Measurements from ENCODE around the gene TMEM141.
"Not testable (repeated sequence)": the region's sequence is repeated elsewhere in the genome, so short reads cannot be mapped to it uniquely, and the experiment has no call there.

TMEM141 gene

GRCh38 chr9:136831002-136831719, 40.0 kb downstream of the TMEM141 start:
- DNase-seq (ENCODE audit: low read depth in 3 of 3, low spot score in 1 of 3), result no peak

- no peak for DNase-seq (ENCODE audit: low read depth in 3 of 3, low spot score in 1 of 3)
These were observed 40.6 kb downstream of the TMEM141 start for GRCh38 chr9:136831720-136832104.

- no peak for DNase-seq (ENCODE audit: low read depth in 3 of 3, low spot score in 1 of 3)
These were observed 41.4 kb downstream of the TMEM141 start for GRCh38 chr9:136832581-136832980.

- DNase-seq (ENCODE audit: low read depth in 3 of 3, low spot score in 1 of 3), result not testable (repeated sequence)
These were observed 42.4 kb downstream of the TMEM141 start for GRCh38 chr9:136833381-136834048.

- DNase-seq (ENCODE audit: low read depth in 3 of 3, low spot score in 1 of 3), result no peak
These were observed 44.2 kb downstream of the TMEM141 start for GRCh38 chr9:136835162-136835931.

GRCh38 chr9:136835932-136836904, 45.1 kb downstream of the TMEM141 start:
- no peak for DNase-seq (ENCODE audit: low read depth in 3 of 3, low spot score in 1 of 3)

- no peak for DNase-seq (ENCODE audit: low read depth in 3 of 3, low spot score in 1 of 3)
These were observed 46.2 kb downstream of the TMEM141 start for GRCh38 chr9:136837146-136837855.

GRCh38 chr9:136837856-136838277, 46.7 kb downstream of the TMEM141 start:
- not testable (repeated sequence) for DNase-seq (ENCODE audit: low read depth in 3 of 3, low spot score in 1 of 3)

- no peak for DNase-seq (ENCODE audit: low read depth in 3 of 3, low spot score in 1 of 3)
These were observed 47.4 kb downstream of the TMEM141 start for GRCh38 chr9:136838314-136839228.

GRCh38 chr9:136839229-136840139, 48.3 kb downstream of the TMEM141 start:
- DNase-seq (ENCODE audit: low read depth in 3 of 3, low spot score in 1 of 3), result no peak

- no peak for DNase-seq (ENCODE audit: low read depth in 3 of 3, low spot score in 1 of 3)
These were observed 49.2 kb downstream of the TMEM141 start for GRCh38 chr9:136840140-136840876.

GRCh38 chr9:136840877-136841645, 49.9 kb downstream of the TMEM141 start:
- DNase-seq (ENCODE audit: low read depth in 3 of 3, low spot score in 1 of 3), result no peak

- DNase-seq (ENCODE audit: low read depth in 3 of 3, low spot score in 1 of 3), result not testable (repeated sequence)
These were observed 50.7 kb downstream of the TMEM141 start for GRCh38 chr9:136841646-136842379.

- DNase-seq (ENCODE audit: low read depth in 3 of 3, low spot score in 1 of 3), result peak; percentile 52 to 71 (median 53)
These were observed 51.3 kb downstream of the TMEM141 start, which contains the start of gene AJM1 for GRCh38 chr9:136842380-136842948. Gene AJM1, plus strand, starts transcription at chr9:136842478. Its CDS starts 1,937 bp downstream, at chr9:136844415.

Measured in stimulated activated CD4-positive, alpha-beta T cell treated with anti-CD3 and anti-CD28 coated beads, TNF-alpha, amount 100 ng/mL, for 1 hour (primary cell).